Activated CD4-positive, alpha-beta memory T cell treated with anti-CD3 and anti-CD28 coated beads for 36 hours (primary cell): ENCODE data around the gene TP53I3. TPM values are rescaled to one million over a fixed set of nuclear protein-coding genes. Genes with fewer than 3 reads are reported as not detected.
A peak's percentile ranks its signal among the peaks of the same experiment; 100 is the strongest.

Experiments used
- CTCF ChIA-PET: fragments of 350-600 bp; sonication (Branson Sonifier 250); formaldehyde crosslinking; loops from one replicate; lab custom pipeline; 2021; ENCODE audit warnings: antibody characterized with exemption, inconsistent platforms; lab: Charles Lee
- POLR2A ChIA-PET: fragments of 350-600 bp; sonication (Branson Sonifier 250); formaldehyde crosslinking; loops from one replicate; lab custom pipeline; 2021; ENCODE audit warnings: antibody characterized with exemption; lab: Charles Lee
- DNase-seq: peaks from one replicate; pipeline ENCODE4 v3.0.0-alpha.2; 2020
- H3K27ac Mint-ChIP-seq: one replicate; pipeline ENCODE4 v1.8.0; 2021; ENCODE audit warnings: mixed read lengths
- H3K27me3 Mint-ChIP-seq: one replicate; pipeline ENCODE4 v1.8.0; 2021; ENCODE audit warnings: mixed read lengths
- H3K36me3 Mint-ChIP-seq: one replicate; pipeline ENCODE4 v1.8.0; 2021; ENCODE audit warnings: mixed read lengths
- H3K4me1 Mint-ChIP-seq: one replicate; pipeline ENCODE4 v1.8.0; 2021; ENCODE audit warnings: low read depth, mixed read lengths
- H3K4me3 Mint-ChIP-seq: one replicate; pipeline ENCODE4 v1.8.0; 2021; ENCODE audit warnings: mild to moderate bottlenecking, mixed read lengths
- H3K9me3 Mint-ChIP-seq: one replicate; pipeline ENCODE4 v1.8.0; 2021; ENCODE audit warnings: mixed read lengths
- intact Hi-C: fragments of 100-400 bp; cut with micrococcal nuclease; formaldehyde crosslinking; loops from one replicate; pipeline ENCODE4 v1.15.1; 2023
- total RNA-seq, 2 experiments: library from RNA; stranded (reverse); gene quantifications; one replicate each; pipeline ENCODE4 v1.2.3, GENCODE V29; 2021

TP53I3 gene
- total RNA-seq, 2 experiments from 2014 or later = 0.90 to 0.94 TPM

DNA sequence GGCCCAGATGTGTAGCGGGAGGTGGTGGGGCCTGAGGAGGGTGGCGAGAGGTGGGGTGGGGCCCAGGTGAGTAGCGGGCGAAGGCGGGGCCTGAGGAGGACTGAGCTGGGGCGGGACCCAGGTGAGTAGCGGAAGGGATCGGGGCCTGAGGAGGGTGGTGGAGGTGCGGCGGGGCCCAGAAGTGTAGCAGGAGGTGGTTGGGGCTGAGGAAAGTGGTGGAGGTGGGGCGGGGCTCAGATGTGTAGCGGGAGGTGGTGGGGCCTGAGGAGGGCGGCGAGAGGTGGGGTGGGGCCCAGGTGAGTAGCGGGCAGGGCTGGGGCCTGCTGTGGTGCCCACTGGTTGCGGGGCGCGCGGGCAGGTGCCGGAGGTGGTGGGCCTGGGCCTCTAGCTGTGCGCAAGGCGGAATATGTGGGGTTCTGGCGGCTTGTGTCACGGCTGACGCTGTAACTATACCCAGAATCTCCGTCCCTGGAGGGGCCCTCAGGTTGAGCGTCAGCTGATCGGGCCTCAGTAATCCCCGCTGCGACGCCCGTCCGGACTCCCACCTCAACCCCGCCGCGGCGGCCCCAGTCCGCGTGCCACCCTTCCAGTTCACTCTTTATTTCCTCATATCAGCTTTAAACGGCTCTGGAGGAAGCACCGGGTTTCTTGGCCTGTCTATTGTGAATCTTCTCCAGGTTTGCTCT, 7.6 kb downstream of the TP53I3 start:
- Mint-ChIP-seq H3K36me3 (peaks cover 12% of the 10 kb centered on the region), H3K9me3 (no peaks in the 10 kb centered on the region), H3K4me3 (peak overlapping the region; percentile 93), H3K27me3 (no peaks in the 10 kb centered on the region), H3K4me1 (peaks cover 32% of the 10 kb centered on the region), H3K27ac (peak overlapping the region; percentile 19)
- ChIA-PET POLR2A (interaction anchor here (0.8 to 2.6 kb wide), 6 partner anchors 7 to 150 kb away, joined by 3 to 34 read pairs (median 4); partner anchors contain the start of genes ATAD2B, TP53I3, UBXN2A and WDCP), CTCF (interaction anchor here (1.0 to 2.3 kb wide), 8 partner anchors 8 to 253 kb away, joined by 3 to 13 read pairs (median 4); partner anchors contain the start of genes ATAD2B, FAM228B, TP53I3 and UBXN2A)
- intact Hi-C loops = loop anchor here (1.0 to 2.0 kb wide), 7 partner anchors 7 to 716 kb away; partner anchors contain the start of genes ATAD2B, CENPO, FAM228B and ITSN2
- DNase-seq = peak; percentile 30

DNA sequence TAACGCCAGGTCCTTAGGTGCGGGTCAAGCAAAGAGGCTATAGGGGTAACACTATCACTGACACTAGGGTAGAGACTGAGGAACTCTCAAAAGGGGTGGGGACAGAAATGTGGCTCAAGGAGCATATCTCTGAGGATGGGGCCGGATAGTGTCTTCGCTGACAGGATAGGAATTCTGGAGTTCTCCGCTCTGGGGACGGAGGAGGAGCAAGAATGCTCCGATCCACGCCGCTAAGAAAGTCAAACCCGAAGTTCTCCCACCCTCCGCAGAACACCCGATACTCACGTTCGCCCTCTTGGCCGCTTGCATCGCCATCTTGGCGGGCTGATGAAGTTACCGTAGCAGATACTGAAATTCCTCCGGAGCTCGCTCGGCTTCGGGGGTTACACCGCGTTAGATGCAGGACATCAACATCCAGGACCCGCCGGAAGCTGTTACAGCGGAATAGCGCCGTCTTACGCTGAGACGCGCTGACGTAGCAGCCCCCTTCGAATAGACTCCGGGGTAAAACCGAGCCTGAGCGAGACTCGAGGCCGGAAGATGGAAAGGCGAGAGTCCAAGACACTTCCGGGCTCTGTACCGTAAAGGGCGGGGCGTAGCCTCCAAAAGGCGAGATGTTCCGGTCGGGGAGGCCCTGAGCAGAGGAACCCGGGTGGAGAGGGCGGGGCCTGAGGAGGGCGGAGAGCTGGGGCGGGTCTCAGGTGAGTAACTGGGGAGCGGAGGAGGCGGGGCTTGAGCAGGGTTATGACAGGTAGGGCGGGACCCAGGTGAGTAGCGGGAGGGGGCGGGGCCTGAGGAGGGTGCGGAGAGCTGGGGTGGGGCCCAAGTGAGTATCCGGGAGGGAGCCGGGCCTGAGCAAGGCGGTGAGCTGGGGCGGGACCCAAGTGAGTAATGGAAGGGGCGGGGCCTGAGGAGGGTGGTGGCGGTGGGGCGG, 8.5 kb downstream of the TP53I3 start, which contains the start of gene SF3B6:
SF3B6 (minus strand) TSS at position 412 of the 934 bp plus-strand sequence; CDS start at position 315, 97 bp downstream.
- peak; percentile 100 for DNase-seq
- Mint-ChIP-seq H3K4me1 (peaks cover 32% of the 10 kb centered on the region), H3K4me3 (peak within 1 kb of the TSS; percentile 93), H3K9me3 (no peaks in the 10 kb centered on the region), H3K27ac (peak within 1 kb of the TSS; percentile 89), H3K27me3 (no peaks in the 10 kb centered on the region), H3K36me3 (peaks cover 11% of the 10 kb centered on the region)
- CTCF ChIA-PET = interaction anchor here (1.0 to 2.3 kb wide), 8 partner anchors 8 to 252 kb away, joined by 3 to 13 read pairs (median 4); partner anchors contain the start of genes ATAD2B, FAM228B, TP53I3 and UBXN2A
- intact Hi-C loops = loop anchor here (1.0 to 2.0 kb wide), 7 partner anchors 8 to 717 kb away; partner anchors contain the start of genes ATAD2B, CENPO, FAM228B and ITSN2
- POLR2A ChIA-PET = interaction anchor here (0.7 to 2.6 kb wide), 7 partner anchors 8 to 284 kb away, joined by 3 to 34 read pairs (median 4); partner anchors contain the start of genes ATAD2B, ITSN2, TP53I3 and UBXN2A

DNA sequence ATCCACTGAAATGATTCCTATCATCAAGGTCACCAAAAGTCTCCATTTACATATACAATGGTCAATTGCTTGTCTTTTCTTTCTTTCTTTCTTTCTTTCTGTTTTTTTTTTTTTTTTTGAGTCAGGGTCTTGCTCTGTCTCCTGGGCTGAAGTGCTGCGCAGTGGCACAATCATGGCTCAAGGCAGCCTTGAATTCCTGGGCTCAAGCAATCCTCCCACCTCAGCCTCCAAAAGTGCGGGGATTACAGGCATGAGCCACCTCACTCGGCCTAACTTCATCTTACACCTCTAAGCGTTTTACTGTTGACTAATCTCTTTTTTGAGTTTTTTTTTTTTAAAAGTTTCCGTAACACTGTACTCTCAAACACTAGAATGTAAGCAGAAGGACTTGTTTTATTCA, 9.4 kb downstream of the TP53I3 start:
- Mint-ChIP-seq H3K36me3 (peaks cover 10% of the 10 kb centered on the region), H3K4me1 (peaks cover 32% of the 10 kb centered on the region), H3K27ac (peak overlapping the region; percentile 89), H3K4me3 (peak overlapping the region; percentile 93), H3K9me3 (no peaks in the 10 kb centered on the region), H3K27me3 (no peaks in the 10 kb centered on the region)
- ChIA-PET POLR2A (interaction anchor here (1.8 kb wide), 1 partner anchor 9 kb away, joined by 5 read pairs; the partner anchor contains the start of gene TP53I3), CTCF (no interaction called here)
- no peak for DNase-seq
- intact Hi-C loops = no loop called here

DNA sequence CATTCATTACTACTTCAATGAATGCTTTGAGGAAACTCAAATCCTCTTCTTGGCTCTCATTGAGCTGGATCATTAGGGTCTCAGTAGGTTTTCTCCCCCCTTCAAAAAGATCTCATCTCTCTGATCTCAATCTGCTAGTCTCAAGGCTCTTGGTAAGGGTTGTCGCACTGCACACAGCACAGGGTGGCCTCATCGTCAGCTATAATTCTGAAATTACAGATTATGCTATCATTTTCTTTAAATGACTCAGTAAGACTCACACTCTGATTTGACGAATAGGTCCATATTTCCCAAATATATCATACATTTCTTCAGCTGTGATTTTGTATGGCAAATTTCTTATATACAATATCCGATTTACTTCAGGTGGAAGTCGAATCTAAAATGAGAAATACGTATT, 10.8 kb downstream of the TP53I3 start:
- peaks cover 14% of the 10 kb centered on the region for H3K36me3 Mint-ChIP-seq

DNA sequence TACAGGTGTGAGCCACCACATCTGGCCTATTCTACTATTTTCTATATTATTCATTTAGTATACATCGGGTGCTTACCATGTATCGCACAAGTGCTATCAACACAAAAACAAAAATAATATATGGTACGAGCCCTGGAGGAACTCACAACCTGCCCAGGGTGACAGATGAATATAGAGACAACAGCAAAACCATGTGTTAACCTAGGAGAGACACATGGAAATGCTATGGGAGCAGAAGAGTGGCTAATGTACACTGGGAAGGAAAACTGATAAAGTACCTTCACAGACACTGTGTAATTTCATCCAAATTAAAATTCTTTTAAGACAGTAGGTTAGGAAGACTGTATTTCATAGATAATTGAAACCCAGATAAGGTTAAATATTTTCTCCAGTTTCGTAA, 12.4 kb downstream of the TP53I3 start:
- H3K27ac Mint-ChIP-seq = no peak overlapping the region
- no peaks in the 10 kb centered on the region for H3K27me3 Mint-ChIP-seq
- intact Hi-C loops = no loop called here
- H3K4me1 Mint-ChIP-seq = peaks cover 25% of the 10 kb centered on the region
- POLR2A ChIA-PET = interaction anchor here (1.4 to 1.5 kb wide), 2 partner anchors 25 to 145 kb away, joined by 3 read pairs; partner anchors contain the start of gene WDCP
- peaks cover 22% of the 10 kb centered on the region for H3K36me3 Mint-ChIP-seq
- CTCF ChIA-PET = interaction anchor here (2.8 kb wide), 1 partner anchor 12 kb away, joined by 21 read pairs; the partner anchor contains the start of gene TP53I3
- no peak for DNase-seq
- H3K4me3 Mint-ChIP-seq = no peak overlapping the region
- H3K9me3 Mint-ChIP-seq = no peaks in the 10 kb centered on the region

More for the DNA sequence above, 10.8 kb downstream of the TP53I3 start:
- Mint-ChIP-seq H3K4me1 (peaks cover 32% of the 10 kb centered on the region), H3K27me3 (no peaks in the 10 kb centered on the region), H3K27ac (peak overlapping the region; percentile 75), H3K4me3 (peak overlapping the region; percentile 33), H3K9me3 (no peaks in the 10 kb centered on the region)
- intact Hi-C loops = no loop called here
- CTCF ChIA-PET = interaction anchor here (0.6 to 2.8 kb wide), 3 partner anchors 10 to 147 kb away, joined by 4 to 21 read pairs (median 4); partner anchors contain the start of genes ATAD2B and TP53I3
- DNase-seq = peak; percentile 36
- POLR2A ChIA-PET = interaction anchor here (0.9 to 1.5 kb wide), 3 partner anchors 27 to 146 kb away, joined by 3 to 4 read pairs (median 3); partner anchors contain the start of genes UBXN2A and WDCP

- Mint-ChIP-seq H3K36me3 (peaks cover 20% of the 10 kb centered on the region), H3K9me3 (no peaks in the 10 kb centered on the region), H3K4me1 (peaks cover 14% of the 10 kb centered on the region), H3K27me3 (no peaks in the 10 kb centered on the region), H3K4me3 (no peak overlapping the region), H3K27ac (peak overlapping the region; percentile 10)
- ChIA-PET POLR2A (interaction anchor here (0.6 to 1.6 kb wide), 3 partner anchors 11 to 267 kb away, joined by 3 to 4 read pairs (median 3); partner anchors contain the start of genes ATAD2B and SF3B6), CTCF (interaction anchor here (0.9 to 2.3 kb wide), 3 partner anchors 18 to 241 kb away, joined by 3 to 10 read pairs (median 5); partner anchors contain the start of gene TP53I3)
- DNase-seq = no peak
- intact Hi-C loops = no loop called here
These were observed 19.3 kb downstream of the TP53I3 start for GRCh38 chr2:24065341-24065740.

DNA sequence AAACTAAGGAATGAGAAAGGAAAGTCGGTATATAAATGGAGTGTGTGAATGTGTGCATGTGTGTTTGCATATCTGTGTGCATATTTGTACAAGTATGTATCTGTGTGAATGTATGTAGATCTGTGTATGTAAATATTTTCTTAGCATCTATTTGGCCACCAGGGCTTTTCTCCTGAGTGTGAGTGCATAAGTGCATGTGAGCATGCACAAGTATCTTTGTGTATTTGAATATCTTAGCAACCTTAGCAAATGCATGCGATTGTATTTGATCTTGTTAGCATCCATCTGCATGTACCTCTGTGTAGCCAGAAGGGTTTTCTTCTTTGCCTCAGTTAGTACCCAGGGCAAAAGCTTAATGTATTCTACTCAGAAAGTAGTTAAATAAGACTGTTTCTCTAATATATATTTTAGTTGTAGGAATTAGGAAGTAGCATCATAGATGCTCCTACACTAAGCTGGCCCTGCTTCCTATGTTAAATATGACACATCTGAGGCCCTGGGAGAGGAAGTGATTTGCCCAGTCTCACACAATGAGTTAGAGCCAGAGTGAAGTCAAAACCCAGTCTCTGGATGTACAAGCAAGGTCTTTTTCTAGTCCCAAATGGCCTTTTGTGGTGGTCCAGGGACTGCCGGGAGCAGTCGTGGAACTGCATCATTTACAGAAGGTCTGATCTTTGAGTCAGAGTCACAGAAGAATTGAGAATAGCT, 25.9 kb downstream of the TP53I3 start:
- POLR2A ChIA-PET = interaction anchor here (0.6 kb wide), 1 partner anchor 350 kb away, joined by 3 read pairs; no protein-coding TSS in a partner anchor
- no peak overlapping the region for H3K27ac Mint-ChIP-seq
- H3K9me3 Mint-ChIP-seq = no peaks in the 10 kb centered on the region

GRCh38 chr2:24055750-24056149, 28.9 kb downstream of the TP53I3 start:
- no peaks in the 10 kb centered on the region for H3K27me3 Mint-ChIP-seq
- no peak overlapping the region for H3K4me3 Mint-ChIP-seq
- peaks cover 4% of the 10 kb centered on the region for H3K4me1 Mint-ChIP-seq
- H3K27ac Mint-ChIP-seq = no peak overlapping the region
- ChIA-PET CTCF (no interaction called here), POLR2A (no interaction called here)
- DNase-seq = no peak
- intact Hi-C loops = no loop called here
- H3K9me3 Mint-ChIP-seq = no peaks in the 10 kb centered on the region
- H3K36me3 Mint-ChIP-seq = no peaks in the 10 kb centered on the region

More for the DNA sequence above, 25.9 kb downstream of the TP53I3 start:
- Mint-ChIP-seq H3K36me3 (no peaks in the 10 kb centered on the region), H3K27me3 (no peaks in the 10 kb centered on the region), H3K4me3 (no peak overlapping the region), H3K4me1 (peaks cover 7% of the 10 kb centered on the region)
- CTCF ChIA-PET = interaction anchor here (1.0 to 4.3 kb wide), 2 partner anchors 25 to 234 kb away, joined by 3 to 14 read pairs; partner anchors contain the start of gene TP53I3
- intact Hi-C loops = no loop called here
- DNase-seq = no peak

- no peaks in the 10 kb centered on the region for H3K9me3 Mint-ChIP-seq
- ChIA-PET POLR2A (no interaction called here), CTCF (interaction anchor here (1.8 kb wide), 1 partner anchor 30 kb away, joined by 6 read pairs; the partner anchor contains the start of gene TP53I3)
- no peaks in the 10 kb centered on the region for H3K36me3 Mint-ChIP-seq
- intact Hi-C loops = no loop called here
- no peaks in the 10 kb centered on the region for H3K27me3 Mint-ChIP-seq
- H3K4me1 Mint-ChIP-seq = no peaks in the 10 kb centered on the region
- no peak overlapping the region for H3K27ac Mint-ChIP-seq
- DNase-seq = no peak
- no peak overlapping the region for H3K4me3 Mint-ChIP-seq
These were observed 30.1 kb downstream of the TP53I3 start for GRCh38 chr2:24054366-24055010.

DNA sequence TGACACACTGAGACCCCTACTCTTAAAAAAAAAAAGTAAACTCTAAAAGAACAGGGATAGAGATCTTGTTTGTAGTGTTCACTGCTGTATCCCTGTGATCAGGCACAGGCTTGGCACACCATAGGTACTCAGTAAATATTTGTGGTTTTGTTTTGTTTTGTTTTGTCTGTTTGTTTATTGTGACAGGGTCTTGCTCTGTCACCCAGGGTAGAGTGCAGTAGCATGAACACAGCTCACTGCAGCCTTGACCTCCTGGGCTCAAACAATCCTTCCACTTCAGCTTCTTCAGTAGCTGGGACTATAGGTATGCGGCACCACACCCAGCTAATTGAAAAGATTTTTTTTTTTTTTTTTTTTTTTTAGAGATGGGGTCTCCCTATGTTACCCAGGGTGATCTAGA, 31.7 kb downstream of the TP53I3 start:
- ChIA-PET POLR2A (no interaction called here), CTCF (no interaction called here)
- intact Hi-C loops = no loop called here
- Mint-ChIP-seq H3K4me3 (no peak overlapping the region), H3K27ac (no peak overlapping the region), H3K27me3 (peaks cover 2% of the 10 kb centered on the region), H3K9me3 (no peaks in the 10 kb centered on the region), H3K36me3 (no peaks in the 10 kb centered on the region), H3K4me1 (peaks cover 3% of the 10 kb centered on the region)
- DNase-seq = no peak
